ENCODE results near the gene WDR88.

DNA sequence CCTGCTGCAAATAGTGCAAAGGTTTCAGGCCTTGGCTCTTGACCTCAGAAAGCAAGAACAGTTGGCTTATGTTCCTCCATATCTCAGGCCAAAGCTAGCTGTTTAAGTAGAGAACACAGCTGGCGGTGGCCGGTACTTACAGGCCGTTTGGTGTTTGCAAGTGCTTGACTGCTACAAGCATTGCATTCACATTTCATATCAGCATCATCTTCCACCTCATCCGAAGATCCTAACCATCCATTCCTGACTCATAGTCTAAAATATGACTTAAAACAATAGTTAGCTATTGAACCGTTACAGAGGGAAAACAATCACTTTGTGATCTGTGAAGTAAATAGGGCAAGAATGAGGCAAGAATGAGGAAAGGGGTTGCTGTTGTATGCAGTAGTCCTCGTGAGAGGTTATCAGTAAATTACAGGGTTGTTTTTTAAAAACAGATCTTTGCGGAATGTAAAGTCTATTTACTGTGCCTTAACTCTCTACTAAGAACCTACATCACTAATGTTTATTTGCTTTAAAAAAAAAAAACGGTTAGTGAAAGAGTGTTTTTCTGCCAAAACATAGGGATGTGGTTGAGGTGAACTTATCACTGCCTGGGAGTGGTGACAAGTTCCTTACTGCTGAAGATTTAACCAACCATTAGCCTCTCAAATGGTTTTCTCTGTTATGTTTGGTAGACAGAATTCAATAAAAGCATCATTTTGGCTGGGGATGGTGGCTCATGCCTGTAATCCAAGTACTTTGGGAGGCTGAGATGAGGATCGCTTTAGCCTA, 21.6 kb upstream of the WDR88 start:
- TF ChIP-seq POLR2AphosphoS5 (IDR thresholded peaks at IDR 0.05; ENCODE audit: low read depth) (no peak), CTCF (conservative IDR thresholded peaks at IDR 0.05; ENCODE audit: low read depth in 2 of 2) (no peak), ZNF114 (CRISPR knock-in tag; IDR thresholded peaks at IDR 0.05) (no peak), EZH2 (IDR thresholded peaks at IDR 0.05; ENCODE audit: low read depth, unreplicated experiment) (no peak), JUNB (IDR thresholded peaks at IDR 0.05; ENCODE audit: unreplicated experiment) (no peak), EZH2phosphoT487 (IDR thresholded peaks at IDR 0.05; ENCODE audit: unreplicated experiment) (no peak), REST (IDR thresholded peaks at IDR 0.05; ENCODE audit: unreplicated experiment) (no peak), NANOG (IDR thresholded peaks at IDR 0.05; ENCODE audit: borderline replicate concordance) (no peak), CREB1 (CRISPR knock-in tag; IDR thresholded peaks at IDR 0.05; ENCODE audit: low read depth) (no peak), STAT1 (IDR thresholded peaks at IDR 0.05; ENCODE audit: unreplicated experiment) (no peak), ETS1 (IDR thresholded peaks at IDR 0.05) (no peak), ZNF331 (CRISPR knock-in tag; IDR thresholded peaks at IDR 0.05; ENCODE audit: low read depth) (no peak)
- TF ChIP-seq, protein P1, sequence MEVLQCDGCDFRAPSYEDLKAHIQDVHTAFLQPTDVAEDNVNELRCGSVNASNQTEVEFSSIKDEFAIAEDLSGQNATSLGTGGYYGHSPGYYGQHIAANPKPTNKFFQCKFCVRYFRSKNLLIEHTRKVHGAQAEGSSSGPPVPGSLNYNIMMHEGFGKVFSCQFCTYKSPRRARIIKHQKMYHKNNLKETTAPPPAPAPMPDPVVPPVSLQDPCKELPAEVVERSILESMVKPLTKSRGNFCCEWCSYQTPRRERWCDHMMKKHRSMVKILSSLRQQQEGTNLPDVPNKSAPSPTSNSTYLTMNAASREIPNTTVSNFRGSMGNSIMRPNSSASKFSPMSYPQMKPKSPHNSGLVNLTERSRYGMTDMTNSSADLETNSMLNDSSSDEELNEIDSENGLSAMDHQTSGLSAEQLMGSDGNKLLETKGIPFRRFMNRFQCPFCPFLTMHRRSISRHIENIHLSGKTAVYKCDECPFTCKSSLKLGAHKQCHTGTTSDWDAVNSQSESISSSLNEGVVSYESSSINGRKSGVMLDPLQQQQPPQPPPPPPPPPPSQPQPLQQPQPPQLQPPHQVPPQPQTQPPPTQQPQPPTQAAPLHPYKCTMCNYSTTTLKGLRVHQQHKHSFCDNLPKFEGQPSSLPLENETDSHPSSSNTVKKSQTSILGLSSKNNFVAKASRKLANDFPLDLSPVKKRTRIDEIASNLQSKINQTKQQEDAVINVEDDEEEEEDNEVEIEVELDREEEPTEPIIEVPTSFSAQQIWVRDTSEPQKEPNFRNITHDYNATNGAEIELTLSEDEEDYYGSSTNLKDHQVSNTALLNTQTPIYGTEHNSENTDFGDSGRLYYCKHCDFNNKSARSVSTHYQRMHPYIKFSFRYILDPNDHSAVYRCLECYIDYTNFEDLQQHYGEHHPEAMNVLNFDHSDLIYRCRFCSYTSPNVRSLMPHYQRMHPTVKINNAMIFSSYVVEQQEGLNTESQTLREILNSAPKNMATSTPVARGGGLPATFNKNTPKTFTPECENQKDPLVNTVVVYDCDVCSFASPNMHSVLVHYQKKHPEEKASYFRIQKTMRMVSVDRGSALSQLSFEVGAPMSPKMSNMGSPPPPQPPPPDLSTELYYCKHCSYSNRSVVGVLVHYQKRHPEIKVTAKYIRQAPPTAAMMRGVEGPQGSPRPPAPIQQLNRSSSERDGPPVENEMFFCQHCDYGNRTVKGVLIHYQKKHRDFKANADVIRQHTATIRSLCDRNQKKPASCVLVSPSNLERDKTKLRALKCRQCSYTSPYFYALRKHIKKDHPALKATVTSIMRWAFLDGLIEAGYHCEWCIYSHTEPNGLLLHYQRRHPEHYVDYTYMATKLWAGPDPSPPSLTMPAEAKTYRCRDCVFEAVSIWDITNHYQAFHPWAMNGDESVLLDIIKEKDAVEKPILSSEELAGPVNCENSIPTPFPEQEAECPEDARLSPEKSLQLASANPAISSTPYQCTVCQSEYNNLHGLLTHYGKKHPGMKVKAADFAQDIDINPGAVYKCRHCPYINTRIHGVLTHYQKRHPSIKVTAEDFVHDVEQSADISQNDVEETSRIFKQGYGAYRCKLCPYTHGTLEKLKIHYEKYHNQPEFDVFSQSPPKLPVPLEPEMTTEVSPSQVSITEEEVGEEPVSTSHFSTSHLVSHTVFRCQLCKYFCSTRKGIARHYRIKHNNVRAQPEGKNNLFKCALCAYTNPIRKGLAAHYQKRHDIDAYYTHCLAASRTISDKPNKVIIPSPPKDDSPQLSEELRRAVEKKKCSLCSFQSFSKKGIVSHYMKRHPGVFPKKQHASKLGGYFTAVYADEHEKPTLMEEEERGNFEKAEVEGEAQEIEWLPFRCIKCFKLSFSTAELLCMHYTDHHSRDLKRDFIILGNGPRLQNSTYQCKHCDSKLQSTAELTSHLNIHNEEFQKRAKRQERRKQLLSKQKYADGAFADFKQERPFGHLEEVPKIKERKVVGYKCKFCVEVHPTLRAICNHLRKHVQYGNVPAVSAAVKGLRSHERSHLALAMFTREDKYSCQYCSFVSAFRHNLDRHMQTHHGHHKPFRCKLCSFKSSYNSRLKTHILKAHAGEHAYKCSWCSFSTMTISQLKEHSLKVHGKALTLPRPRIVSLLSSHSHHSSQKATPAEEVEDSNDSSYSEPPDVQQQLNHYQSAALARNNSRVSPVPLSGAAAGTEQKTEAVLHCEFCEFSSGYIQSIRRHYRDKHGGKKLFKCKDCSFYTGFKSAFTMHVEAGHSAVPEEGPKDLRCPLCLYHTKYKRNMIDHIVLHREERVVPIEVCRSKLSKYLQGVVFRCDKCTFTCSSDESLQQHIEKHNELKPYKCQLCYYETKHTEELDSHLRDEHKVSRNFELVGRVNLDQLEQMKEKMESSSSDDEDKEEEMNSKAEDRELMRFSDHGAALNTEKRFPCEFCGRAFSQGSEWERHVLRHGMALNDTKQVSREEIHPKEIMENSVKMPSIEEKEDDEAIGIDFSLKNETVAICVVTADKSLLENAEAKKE (CRISPR knock-in tag; IDR thresholded peaks at IDR 0.05) = no peak
